OCI-LY3 (cell line): Measurements from ENCODE around the gene CTRL.

Source experiments
- EZH2phosphoT487 ChIP-seq: fragments of 200-600 bp; shearing (Covaris generic); IDR thresholded peaks from 2 replicates; pipeline ENCODE4 v1.6.1; 2018; ENCODE audit warnings: antibody characterized with exemption, mixed run types, low read depth
- TF ChIP-seq, protein P1 (sequence below): fragments of 200-600, 300-600 bp; sonication (generic); IDR thresholded peaks from 2 replicates; pipeline ENCODE4 v1.5.1; 2014; ENCODE audit warnings: antibody characterized with exemption, low read length, low read depth

DNA sequence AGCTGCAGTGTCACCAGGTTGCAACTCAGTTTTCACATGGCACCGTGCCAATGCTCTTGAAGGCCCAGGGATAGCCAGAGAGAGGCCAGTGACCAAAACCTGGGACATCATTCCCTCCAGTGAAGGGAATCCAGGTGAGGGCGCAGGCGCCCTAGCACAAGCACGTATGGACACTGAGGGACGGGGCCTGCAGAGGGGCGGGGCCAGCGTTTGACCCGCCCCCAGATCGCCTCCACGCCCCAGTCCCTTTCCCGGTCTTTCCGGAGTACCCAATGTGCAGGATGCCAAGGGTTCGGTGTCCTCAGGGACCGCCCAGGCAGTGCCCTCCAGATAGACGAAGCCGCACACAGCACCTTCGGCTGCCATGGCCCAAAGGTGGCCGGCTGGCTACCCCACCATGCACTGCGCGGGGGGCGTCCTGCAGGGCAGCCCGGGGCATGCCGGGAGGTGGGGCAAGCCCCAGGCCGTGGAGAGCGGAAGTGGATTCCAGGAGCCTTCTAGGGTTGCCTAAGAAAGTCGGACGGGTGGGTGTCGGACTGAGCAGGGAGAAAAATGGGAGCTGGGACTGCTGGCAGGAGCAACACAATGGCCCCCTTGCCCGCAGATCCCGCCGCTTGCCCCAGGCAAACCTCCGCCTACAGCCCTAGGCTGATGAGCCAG, 32.1 kb upstream of the CTRL start:
- TF ChIP-seq, protein P1, sequence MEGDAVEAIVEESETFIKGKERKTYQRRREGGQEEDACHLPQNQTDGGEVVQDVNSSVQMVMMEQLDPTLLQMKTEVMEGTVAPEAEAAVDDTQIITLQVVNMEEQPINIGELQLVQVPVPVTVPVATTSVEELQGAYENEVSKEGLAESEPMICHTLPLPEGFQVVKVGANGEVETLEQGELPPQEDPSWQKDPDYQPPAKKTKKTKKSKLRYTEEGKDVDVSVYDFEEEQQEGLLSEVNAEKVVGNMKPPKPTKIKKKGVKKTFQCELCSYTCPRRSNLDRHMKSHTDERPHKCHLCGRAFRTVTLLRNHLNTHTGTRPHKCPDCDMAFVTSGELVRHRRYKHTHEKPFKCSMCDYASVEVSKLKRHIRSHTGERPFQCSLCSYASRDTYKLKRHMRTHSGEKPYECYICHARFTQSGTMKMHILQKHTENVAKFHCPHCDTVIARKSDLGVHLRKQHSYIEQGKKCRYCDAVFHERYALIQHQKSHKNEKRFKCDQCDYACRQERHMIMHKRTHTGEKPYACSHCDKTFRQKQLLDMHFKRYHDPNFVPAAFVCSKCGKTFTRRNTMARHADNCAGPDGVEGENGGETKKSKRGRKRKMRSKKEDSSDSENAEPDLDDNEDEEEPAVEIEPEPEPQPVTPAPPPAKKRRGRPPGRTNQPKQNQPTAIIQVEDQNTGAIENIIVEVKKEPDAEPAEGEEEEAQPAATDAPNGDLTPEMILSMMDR: no peak
- no peak for TF ChIP-seq EZH2phosphoT487
